Dermis microvascular lymphatic vessel endothelial cell (primary cell): ENCODE data around the gene TUBA4A. TPM values are rescaled to one million over a fixed set of nuclear protein-coding genes. Genes with fewer than 3 reads are reported as not detected.
"Not testable (repeated sequence)": the region's sequence is repeated elsewhere in the genome, so short reads cannot be mapped to it uniquely, and the experiment has no call there.

ENCODE experiments used
- DNase-seq, 2 donors: peaks; one replicate each; pipeline versions ENCODE4 v3.0.0 to v3.0.0-alpha.2; 2010; ENCODE audit warnings: low read depth in 2 of 2
- total RNA-seq: library from RNA; depleted of rRNA; stranded (reverse); fragments of >200 nt; gene quantifications from 2 replicates; pipeline ENCODE4 v1.2.1, GENCODE V29; 2014

Gene TUBA4A
- total RNA-seq, 1 donor from 2014 or later: 14.4 TPM

GRCh38 chr2:219287116-219287440, 33.4 kb upstream of the TUBA4A start:
- DNase-seq: not testable (repeated sequence)

GRCh38 chr2:219286436-219287115, 32.9 kb upstream of the TUBA4A start:
- DNase-seq: no peak

DNA sequence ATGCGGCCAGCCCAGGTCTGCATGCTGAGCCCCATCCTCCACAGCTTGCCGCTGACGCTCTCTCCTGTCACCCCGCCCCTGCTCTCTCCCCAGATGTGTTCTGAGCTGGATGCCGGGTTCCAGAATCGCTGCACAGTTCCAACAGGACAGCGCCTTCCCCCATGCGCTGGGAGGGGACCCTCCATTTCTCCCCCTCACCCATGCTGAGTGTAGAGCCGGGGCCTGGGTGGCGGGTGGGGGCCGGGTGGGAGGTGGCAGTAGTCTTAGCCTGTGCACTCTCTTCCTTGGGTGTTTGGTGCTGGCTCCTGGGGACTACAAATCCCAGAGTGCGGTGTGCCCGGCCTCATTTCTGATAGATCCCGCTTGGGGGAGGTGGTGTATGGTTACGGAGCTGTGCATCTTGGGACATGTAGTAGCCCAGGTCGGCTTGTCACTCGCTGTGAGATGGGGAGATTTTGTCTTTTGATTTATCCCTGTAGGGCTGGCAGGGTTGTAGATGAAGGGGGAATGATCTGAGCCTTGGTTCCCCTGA, 32.2 kb upstream of the TUBA4A start:
- DNase-seq: no peak

- no peak for DNase-seq
These were observed 31.6 kb upstream of the TUBA4A start for GRCh38 chr2:219285373-219285735.

DNA sequence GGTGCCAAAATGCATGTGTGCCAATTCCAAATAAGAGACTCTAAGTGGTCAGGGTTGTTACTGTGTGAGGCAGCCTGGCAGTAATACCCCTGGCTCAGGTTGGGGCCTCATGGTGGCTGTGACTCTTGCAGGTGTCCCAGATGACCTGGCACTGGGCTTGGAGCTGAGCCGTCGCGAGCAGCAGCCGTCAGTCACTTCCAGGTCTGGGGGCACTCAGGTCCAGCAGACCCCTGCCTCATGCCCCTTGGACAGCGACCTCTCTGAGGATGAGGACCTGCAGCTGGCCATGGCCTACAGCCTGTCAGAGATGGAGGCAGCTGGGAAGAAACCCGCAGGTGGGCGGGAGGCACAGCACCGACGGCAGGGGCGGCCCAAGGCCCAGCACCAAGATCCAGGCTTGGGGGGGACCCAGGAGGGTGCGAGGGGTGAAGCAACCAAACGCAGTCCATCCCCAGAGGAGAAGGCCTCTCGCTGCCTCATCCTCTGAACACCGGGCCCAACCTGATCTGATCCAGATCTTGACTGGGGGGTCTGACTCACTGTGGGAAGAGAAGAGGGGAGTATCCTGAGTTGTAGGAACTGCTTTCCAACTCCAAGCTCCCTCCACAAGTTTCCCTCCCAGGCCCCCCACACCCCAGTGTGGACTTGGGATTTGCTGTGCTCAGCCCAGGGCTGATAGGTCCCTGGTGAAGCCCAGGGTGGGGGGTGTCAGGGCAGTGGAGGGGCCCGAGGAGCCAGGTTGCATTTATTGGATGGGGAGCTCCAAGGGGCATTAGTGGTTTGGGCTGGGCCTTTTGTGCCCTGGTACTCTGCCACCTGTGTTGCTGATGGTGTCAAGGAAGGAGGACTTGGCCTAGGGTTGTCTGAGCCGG, 31.0 kb upstream of the TUBA4A start:
- no peak for DNase-seq

GRCh38 chr2:219282943-219283581, 29.3 kb upstream of the TUBA4A start:
- DNase-seq: no peak

- no peak for DNase-seq
These were observed 28.7 kb upstream of the TUBA4A start for GRCh38 chr2:219282375-219282774.

DNA sequence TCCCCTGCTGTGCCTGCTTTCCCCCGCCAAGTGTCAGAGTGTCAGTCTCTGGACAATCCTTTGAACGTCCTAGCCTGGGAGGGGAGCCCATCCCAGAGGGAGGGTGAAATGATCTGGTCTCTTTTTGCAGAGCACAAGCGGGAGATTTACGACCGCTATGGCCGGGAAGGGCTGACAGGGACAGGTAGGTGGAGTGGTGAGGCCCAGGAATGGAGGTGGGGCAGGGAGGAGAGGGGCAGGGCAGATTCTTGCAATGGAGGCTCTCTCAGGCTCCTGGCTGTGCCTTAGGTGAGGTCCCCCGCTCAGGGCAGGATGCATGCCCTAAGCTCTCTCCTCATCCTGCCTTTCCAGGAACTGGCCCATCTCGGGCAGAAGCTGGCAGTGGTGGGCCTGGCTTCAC, 27.9 kb upstream of the TUBA4A start:
- DNase-seq: no peak

DNA sequence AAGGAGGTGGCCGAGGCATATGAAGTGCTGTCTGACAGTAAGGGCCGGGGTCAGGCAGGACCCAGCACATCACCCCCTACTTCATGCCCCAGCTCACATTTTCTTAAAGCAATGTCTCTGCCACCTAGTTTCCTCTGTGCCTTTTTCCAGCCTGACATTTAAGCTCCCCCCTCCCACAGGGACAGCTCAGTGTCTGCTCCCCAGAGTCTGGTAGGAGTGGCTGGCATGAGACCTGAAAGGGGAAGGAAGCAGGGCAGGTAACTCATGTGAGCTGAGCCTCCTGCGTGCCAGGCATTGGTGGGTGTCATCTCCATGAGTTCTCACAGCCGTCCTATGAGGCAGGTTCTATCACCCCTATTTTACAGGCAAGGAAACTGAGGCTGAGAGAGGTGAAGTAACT, 26.9 kb upstream of the TUBA4A start:
- DNase-seq: no peak

GRCh38 chr2:219279916-219280516, 26.3 kb upstream of the TUBA4A start:
- no peak for DNase-seq

DNA sequence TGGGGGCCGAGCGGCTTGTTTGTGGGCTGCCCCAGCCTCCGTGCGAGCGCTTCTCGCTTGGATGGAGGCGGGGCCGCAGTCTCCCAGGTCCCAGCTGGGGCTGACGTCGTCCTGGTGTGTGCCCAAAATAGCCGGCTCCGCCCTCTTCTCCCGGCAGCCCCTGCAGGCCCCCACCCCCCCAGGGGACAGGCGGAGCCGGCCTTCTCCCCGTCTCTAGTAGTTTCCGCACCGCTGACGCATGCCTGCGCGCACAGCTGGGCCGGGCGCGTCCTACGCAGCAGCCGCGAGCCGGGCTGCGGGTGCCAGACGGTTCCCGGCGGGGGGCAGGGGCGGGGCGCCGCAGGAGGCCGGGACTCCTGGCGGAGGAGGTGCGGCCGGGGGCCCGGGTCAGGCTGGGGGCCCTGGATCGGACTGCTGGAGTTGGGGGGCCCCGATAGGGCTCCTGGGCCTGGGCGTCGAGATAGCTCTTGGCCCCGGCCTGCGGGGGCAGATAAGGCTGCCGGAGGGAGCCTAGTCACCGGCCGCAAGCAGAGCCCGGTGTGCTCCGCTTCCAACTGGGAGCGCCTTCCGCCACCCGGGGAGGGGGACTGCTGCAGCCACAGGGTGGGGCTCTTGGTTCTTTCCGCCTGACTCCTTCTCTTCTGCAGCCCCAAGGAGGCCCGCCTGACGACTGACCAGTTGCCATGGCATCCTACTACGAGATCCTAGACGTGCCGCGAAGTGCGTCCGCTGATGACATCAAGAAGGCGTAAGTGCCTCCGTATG, 25.6 kb upstream of the TUBA4A start, which contains the start of gene DNAJB2:
TSS of gene DNAJB2 (plus strand) at position 216 of the 765 bp plus-strand sequence. CDS start at position 684, 468 bp downstream.
- peak; percentile 91 to 98 for DNase-seq

GRCh38 chr2:219278655-219279150, 25.0 kb upstream of the TUBA4A start:
- DNase-seq: no peak

- peak in 1 of 2 donors; percentile 62 for DNase-seq
These were observed 24.3 kb upstream of the TUBA4A start for GRCh38 chr2:219277703-219278654.

DNA sequence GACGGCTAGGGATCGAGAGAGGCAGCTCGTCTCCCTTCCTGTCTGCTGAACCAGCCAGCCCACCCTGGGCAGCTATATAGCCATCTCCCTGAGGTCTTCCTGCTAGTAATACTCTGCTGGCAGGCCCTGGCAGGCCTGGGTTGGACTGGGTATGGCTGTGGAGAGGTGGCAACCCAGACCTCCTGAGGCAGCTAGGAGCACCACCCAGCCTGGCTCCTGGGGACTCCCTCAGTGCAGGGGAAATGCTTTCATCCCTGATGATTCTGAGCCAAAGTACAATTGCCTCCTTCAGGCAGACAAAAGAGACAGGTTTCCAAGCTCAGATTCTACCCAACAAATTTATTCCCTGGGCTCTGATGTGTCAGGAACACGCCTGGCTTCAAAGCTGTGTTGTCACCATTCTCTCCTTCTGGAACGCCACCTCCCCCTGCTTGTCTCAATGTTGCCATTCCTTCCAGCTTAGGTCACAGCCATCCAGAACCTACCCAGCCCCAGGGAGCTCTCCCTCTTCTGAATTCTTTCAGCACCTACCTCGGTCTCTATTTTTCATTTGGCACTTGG, 20.7 kb upstream of the TUBA4A start:
- DNase-seq: no peak

GRCh38 chr2:219273937-219274336, 20.2 kb upstream of the TUBA4A start:
- no peak for DNase-seq

- no peak for DNase-seq
These were observed 19.3 kb upstream of the TUBA4A start for GRCh38 chr2:219272995-219273394.

DNA sequence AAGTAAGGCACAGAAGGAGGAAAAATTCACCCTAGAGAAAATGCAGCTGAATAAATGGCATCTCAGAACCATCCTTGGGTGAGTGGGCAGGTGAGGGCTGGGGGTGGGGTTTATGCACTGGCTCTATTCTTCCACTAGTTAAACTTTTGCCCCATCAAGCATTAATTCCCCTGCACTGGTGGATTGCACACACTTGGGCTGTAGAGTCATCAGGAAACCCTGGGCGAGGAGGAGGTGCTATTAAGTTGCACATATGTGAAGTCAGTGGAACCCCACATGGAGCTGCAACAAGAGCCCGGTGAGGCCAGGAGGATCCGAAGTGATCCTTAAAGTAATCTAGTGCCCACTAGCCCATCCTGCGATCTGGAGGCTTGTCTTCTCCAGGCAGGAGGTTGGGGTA, 18.6 kb upstream of the TUBA4A start:
- no peak for DNase-seq

- DNase-seq: no peak
These were observed 17.3 kb upstream of the TUBA4A start for GRCh38 chr2:219271021-219271420.

DNA sequence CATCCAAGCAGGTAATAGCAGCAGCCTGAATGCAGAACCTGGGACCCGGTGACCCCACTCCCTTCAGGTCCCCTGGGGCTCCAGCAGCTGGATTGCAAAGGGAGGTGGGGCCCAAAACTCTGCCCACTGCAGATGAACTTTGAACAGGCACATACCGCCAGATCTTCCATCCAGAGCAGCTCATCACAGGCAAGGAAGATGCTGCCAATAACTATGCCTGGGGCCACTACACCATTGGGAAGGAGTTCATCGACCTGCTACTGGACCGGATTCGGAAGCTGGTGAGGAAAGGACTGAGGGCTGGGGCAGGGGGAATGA, 16.3 kb upstream of the TUBA4A start:
- no peak for DNase-seq
